IPS-11a (cell line): Measurements from ENCODE around the gene CDK16.

Source experiments
- H3K4me3 ChIP-seq: one replicate; pipeline ENCODE4 v1.5.1; 2013; ENCODE audit warnings: low read depth, low read length, control low read depth

CDK16 gene

GRCh38 chrX:47226531-47227333, 8.3 kb downstream of the CDK16 start:
- H3K4me3 ChIP-seq, result no peak overlapping the region

- H3K4me3 ChIP-seq, result no peak overlapping the region
These were observed 8.8 kb downstream of the CDK16 start for GRCh38 chrX:47227334-47227583.

DNA sequence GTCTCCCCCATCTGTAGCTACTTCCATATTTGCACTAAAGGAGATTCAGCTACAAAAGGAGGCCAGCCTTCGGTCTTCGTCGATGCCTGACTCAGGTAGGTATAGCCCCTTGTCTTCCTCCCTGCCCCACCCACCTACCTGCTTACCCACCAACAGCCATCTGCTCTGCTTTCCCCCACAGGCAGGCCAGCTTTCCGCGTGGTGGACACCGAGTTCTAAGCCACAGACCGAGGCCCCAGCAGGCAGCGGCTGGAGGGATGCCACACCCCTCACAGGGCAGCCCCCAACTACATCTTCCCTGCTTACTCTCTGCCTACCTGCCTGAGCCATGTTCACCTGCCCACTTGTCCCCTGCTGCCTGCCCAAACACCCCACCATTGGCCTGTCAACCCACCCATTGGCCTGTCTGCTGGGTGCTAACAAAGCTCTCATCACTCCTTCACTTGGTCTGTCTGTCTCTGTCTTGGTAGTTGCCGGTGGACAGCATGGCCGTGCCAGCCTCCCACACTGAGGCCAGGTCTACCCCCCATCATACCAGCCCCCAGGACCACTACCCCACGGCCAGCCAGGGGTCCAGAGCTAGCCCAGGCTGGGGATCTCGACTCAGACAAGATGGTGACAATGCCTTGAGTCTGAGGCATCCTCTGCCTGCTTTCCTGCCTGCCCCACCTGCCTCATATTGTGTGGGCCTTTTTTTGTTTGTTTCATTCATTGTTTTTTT, 10.2 kb downstream of the CDK16 start:
- H3K4me3 ChIP-seq, result no peak overlapping the region

DNA sequence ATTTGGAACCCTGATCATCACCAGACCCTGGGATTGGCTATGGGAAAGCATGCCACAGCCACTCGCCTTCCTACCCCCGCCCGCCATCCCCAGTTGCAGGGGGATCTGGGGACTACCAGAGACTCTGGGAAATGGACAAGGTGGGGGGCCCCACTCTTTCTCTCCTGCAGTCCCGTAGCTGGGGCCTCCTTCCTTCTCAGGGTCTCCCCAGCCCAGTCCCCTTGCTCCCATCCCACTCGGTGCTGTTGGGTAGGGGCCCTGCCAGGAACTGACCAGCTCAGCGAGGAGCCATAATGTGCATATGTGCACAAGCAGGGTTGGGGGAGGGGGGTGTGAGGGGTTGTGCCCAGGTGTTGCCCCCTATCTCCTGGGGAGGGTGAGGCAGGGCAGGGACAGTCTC, 10.9 kb downstream of the CDK16 start:
- no peak overlapping the region for H3K4me3 ChIP-seq

DNA sequence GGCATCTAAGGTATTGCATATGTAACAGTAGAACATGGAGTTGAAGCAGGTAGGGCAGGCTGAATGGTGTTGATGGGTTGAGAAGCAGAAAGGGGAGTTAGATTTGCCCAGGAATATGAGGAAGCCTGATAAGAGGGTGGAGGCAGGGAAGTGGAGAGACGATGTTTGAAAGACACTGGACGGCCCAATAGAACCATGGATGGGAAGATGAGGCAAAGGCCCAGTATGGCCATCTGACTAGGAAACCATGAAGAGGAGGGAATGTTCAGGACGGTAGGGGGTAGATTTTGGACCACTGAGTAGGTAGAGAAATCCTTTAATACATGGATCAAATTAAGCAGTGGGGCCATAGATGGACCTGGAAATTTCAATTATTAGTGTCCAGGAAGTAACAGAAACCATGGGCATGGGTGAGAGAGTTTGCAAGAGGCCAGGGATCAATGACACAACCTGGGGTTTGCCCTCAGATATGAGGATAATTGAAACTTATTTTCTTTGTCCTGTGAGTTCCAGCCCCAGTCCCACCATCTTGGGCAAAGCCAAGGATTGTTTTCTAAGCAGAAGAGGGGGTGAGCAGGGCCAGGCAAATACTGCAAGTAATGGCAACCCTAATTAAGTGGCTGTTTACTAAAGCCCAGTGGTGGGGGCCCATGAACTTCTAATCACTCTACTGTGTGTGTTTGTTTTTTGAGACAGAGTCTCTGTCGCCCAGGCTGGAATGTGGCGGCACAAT, 11.8 kb downstream of the CDK16 start:
- no peak overlapping the region for H3K4me3 ChIP-seq

DNA sequence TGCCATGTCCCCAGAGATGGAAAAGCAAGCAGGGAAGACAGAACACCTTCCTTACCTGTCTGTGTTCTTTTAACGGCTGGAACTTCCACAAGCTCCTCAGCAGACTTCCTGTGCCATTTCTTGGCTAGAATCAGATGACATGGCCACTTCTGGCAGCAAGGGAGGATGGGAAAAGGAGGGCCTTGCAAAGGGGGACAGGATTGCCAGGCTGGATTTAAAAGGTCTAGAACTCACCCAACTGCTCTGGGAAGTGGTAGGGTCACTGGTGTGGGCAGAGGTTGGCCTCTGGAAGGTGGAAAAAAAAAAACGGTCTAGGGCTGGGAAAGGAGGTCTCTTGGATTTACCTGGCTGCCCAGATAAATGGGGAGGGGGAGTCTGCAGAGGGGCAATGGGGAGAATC, 12.7 kb downstream of the CDK16 start:
- no peak overlapping the region for H3K4me3 ChIP-seq

DNA sequence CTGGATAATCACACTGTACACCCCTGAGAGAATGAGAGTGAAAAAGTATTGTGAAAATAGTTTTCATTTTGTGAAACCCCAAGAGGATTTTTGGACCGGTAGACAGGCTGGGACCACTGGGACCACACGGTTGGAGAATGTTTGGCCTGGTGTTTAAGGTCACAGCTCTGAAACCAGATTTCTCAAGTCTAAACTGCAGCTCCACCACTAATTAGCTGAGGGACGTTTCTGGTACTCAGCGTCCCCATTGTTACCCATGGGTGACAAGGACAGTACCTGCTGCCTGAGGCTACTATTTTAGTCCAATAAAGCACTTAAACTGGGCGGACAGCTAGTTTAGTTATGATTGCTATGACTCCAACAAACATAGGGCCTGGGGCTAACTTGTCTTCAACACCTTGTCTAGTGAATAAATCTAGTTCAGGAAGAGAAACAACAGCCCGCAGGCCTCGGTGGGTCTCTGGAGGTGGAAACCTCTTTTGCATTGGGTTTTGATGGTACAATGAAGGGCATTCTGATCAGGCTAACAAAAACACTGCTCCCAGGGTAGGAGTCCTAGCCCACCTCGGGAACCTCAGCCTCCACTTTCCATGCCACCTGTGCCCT, 13.8 kb downstream of the CDK16 start:
- H3K4me3 ChIP-seq, result peak overlapping the region; percentile 70

DNA sequence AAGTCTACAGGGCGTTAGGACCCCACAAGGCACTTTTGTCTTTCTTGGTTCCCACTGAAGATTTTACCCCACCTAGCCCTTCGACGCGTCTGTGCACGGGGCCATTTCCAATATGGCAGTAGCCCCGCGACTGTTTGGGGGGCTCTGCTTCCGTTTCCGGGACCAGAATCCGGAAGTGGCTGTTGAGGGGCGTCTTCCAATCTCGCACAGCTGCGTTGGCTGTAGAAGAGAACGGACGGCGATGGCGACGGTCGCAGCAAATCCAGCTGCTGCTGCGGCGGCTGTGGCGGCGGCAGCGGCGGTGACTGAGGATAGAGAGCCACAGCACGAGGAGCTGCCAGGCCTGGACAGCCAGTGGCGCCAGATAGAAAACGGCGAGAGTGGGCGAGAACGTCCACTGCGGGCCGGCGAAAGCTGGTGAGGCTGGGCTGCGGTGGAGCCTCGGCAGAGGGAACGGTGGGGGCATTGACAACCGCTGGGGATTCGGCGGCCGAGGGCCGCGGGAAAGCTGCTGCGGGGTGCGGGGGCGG, 14.4 kb downstream of the CDK16 start, which contains the start of gene USP11:
USP11 (plus strand) TSS at position 207 of the 530 bp plus-strand sequence; CDS start at position 242, 35 bp downstream.
- H3K4me3 ChIP-seq, result peak within 1 kb of the TSS; percentile 70

GRCh38 chrX:47233333-47234113, 15.0 kb downstream of the CDK16 start:
- peak overlapping the region; percentile 70 for H3K4me3 ChIP-seq

- peak overlapping the region; percentile 70 for H3K4me3 ChIP-seq
These were observed 16.1 kb downstream of the CDK16 start for GRCh38 chrX:47234583-47234982.

DNA sequence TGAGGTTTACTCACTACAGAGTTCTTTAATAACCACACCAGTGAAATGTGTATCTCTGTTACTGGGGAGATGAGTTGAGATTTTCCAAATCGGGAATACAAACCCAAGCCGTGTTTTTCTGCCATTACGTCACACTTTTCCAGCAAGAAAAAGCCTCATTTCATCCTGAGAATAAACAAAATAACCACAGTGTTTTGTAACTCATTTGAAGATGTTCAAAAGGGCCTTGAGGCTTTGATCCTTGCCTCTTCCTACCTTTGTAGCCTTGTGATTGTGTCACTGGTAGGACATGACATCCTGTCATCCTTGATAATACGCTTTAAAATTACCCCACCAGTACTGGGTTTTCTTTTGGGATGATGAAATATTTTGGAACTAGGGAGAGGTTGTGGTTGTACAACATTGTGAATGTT, 17.2 kb downstream of the CDK16 start:
- H3K4me3 ChIP-seq, result no peak overlapping the region

- no peak overlapping the region for H3K4me3 ChIP-seq
These were observed 20.7 kb downstream of the CDK16 start for GRCh38 chrX:47239199-47239598.

DNA sequence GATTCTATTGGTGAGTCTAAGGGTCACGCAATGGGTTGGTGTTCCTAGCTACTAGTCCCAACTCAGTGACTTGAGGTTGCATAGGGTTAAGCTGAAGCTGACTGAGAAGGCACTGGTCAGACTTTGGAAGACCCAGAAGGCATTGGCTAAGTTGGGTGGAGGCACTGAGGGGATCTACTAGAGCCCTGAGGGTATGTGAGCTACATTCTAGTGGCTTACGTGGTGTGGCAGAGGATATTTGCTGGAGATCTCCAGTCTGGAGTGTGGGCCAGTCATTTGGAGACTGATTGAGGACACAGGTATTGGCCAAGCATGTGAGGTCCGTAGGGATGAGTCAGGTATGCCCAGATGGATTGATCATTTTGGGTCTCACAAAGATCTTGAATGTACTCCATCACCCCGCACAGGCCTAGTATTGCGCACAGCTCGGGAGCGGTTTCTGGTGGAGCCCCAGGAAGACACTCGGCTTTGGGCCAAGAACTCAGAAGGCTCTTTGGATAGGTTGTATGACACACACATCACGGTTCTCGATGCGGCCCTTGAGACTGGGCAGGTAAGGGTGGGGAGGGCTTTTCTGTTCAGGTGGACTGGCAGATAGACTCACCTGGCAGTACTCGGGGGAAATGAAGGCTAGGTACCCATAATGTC, 21.5 kb downstream of the CDK16 start:
- no peak overlapping the region for H3K4me3 ChIP-seq

GRCh38 chrX:47240619-47241018, 22.1 kb downstream of the CDK16 start:
- H3K4me3 ChIP-seq, result no peak overlapping the region

GRCh38 chrX:47241201-47242011, 22.9 kb downstream of the CDK16 start:
- H3K4me3 ChIP-seq, result no peak overlapping the region

GRCh38 chrX:47242321-47242720, 23.8 kb downstream of the CDK16 start:
- H3K4me3 ChIP-seq, result no peak overlapping the region

DNA sequence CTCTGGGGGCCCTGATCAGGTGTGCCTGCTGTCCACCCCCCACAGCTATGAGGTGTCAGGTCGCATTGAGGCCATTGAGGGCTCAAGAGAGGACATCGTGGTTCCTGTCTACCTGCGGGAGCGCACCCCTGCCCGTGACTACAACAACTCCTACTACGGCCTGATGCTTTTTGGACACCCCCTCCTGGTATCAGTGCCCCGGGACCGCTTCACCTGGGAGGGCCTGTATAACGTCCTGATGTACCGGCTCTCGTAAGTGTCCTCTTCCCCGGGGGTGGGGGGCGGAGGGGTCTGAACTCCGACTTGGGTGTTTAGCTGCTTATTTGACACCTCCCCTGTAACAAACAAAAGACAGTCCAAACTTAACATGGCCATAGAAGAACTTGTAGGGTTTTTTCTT, 24.9 kb downstream of the CDK16 start:
- H3K4me3 ChIP-seq, result no peak overlapping the region

DNA sequence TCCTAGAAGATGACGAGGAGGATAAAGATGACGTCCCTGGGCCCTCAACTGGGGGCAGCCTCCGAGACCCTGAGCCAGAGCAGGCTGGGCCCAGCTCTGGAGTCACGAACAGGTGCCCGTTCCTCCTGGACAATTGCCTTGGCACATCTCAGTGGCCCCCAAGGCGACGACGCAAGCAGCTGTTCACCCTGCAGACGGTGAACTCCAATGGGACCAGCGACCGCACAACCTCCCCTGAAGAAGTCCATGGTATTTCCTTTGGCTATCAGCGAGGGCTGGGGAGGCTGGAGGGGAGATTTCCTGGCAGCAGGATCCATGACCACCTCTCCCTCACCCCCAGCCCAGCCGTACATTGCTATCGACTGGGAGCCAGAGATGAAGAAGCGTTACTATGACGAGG, 26.2 kb downstream of the CDK16 start:
- H3K4me3 ChIP-seq, result no peak overlapping the region

- H3K4me3 ChIP-seq, result no peak overlapping the region
These were observed 26.7 kb downstream of the CDK16 start for GRCh38 chrX:47245156-47245555.
